HEK293 (cell line): ENCODE data around the gene NAV2.

Source experiments
- AEBP2 ChIP-seq: fragments of 450-650 bp; formaldehyde crosslinking; IDR thresholded peaks from 2 replicates; pipeline ENCODE4 v1.5.1; 2016; ENCODE audit warnings: missing biosample characterization, missing genetic modification characterization, borderline replicate concordance
- CTCF ChIP-seq: fragments of 450-650 bp; formaldehyde crosslinking; IDR thresholded peaks from 2 replicates; pipeline ENCODE4 v1.5.1; 2016; ENCODE audit warnings: missing biosample characterization, missing genetic modification characterization
- HOXA7 ChIP-seq: sonication (generic); formaldehyde crosslinking; IDR thresholded peaks from 2 replicates; pipeline ENCODE4 v1.8.1; 2022; ENCODE audit warnings: missing genetic modification reagents, borderline replicate concordance
- PATZ1 ChIP-seq: fragments of 450-650 bp; formaldehyde crosslinking; IDR thresholded peaks from 2 replicates; pipeline ENCODE4 v1.5.1; 2016; ENCODE audit warnings: missing biosample characterization, missing genetic modification characterization
- ZFP3 ChIP-seq: fragments of 450-650 bp; formaldehyde crosslinking; IDR thresholded peaks from 2 replicates; pipeline ENCODE4 v1.5.1; 2016; ENCODE audit warnings: low read depth, missing biosample characterization, missing genetic modification characterization
- ZNF274 ChIP-seq, 2 experiments: fragments of 200-500 bp in 1 of 2; fragments of 450-650 bp in 1 of 2; sonication (Bioruptor generic) in 1 of 2; formaldehyde crosslinking in 1 of 2; IDR thresholded peaks; 2 replicates each; pipeline versions ENCODE4 v1.5.1 to v1.6.1; 2014 to 2016; ENCODE audit warnings: borderline replicate concordance in 1 of 2, inconsistent platforms in 1 of 2, low read length in 1 of 2, missing biosample characterization in 1 of 2, missing genetic modification characterization in 1 of 2
- ZNF362 ChIP-seq: fragments of 450-650 bp; formaldehyde crosslinking; IDR thresholded peaks from 2 replicates; pipeline ENCODE4 v1.5.1; 2016; ENCODE audit warnings: missing biosample characterization, missing genetic modification characterization
- ZNF518A ChIP-seq: fragments of 450-650 bp; formaldehyde crosslinking; conservative IDR thresholded peaks from 2 replicates; pipeline ENCODE4 v1.5.1; 2016; ENCODE audit warnings: low read depth, missing biosample characterization, missing genetic modification characterization

GRCh38 chr11:20125927-20126326, 413.3 kb downstream of the NAV2 start:
- no peak for TF ChIP-seq CTCF (tag by site-specific recombination)
- no peak for TF ChIP-seq AEBP2
- TF ChIP-seq ZFP3 (tag by site-specific recombination), result no peak
- no peak for TF ChIP-seq ZNF518A (tag by site-specific recombination)
- no peak for TF ChIP-seq ZNF274 (IDR thresholded peaks at IDR 0.05; ENCODE audit: low read length)
- TF ChIP-seq ZNF274 (tag by site-specific recombination; IDR thresholded peaks at IDR 0.05; ENCODE audit: borderline replicate concordance), result no peak
- no peak for TF ChIP-seq HOXA7 (CRISPR knock-in tag)
- no peak for TF ChIP-seq ZNF362
- TF ChIP-seq PATZ1 (tag by site-specific recombination), result no peak
